ENCODE measurements around the gene DDX53.

The DDX53 gene

GRCh38 chrX:23048806-23049573 is 49.2 kb downstream of the DDX53 start:
- no peak for DNase-seq (ENCODE audit: low read depth in 3 of 3)

GRCh38 chrX:23052324-23052723 is 52.6 kb downstream of the DDX53 start:
- DNase-seq (ENCODE audit: low read depth in 3 of 3): no peak

Data from stimulated activated CD4-positive, alpha-beta T cell treated with anti-CD3 and anti-CD28 coated beads, TNF-alpha, amount 100 ng/mL, for 48 hours (primary cell).